ENCODE data around the gene PRKAR1A.

The PRKAR1A gene

DNA sequence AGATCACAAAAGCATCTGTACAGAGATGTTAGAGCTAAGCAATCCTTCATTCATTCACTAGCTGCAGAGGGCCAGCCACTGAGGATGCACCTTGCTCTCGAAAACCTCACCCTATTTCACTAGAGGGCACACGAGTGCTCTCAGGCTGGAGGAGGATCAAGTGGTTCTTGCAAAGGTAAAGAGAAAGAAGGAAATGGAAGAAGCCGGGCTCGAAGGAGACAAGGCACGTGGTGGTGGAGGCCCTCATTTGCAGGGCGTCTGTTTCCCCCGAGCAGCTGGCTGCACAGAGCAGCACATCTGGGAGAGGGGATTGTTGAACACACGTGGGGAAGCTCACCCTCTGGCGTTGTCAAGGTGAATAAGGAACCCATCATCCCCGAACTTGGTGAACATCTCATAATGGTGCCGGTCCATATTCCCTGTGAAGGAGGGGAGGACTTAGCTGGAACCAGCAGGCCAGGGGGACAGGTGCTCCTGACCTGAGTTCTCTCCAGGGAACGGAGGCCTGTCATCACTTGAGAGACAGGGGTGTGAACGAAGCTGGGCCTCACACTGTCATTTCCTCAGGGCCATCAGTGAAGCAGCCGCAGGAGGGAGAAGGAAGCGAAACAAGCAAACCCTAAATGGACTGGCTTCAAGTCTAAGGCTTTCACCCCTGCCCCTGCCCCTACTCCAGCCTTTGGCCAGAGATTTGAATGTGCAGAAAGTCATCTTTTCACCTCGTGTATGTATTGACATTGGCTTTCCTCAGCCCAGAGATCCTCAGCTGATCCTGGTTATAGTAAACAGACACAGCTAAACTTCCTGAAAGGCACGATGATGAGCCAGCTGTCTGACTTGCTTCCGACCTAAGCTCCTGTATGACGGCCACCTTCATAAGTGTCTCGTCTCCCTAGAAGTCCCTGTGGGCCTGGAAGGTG, 27.6 kb downstream of the PRKAR1A start:
- Histone ChIP-seq H3K9me3 (ENCODE audit: control insufficient read depth, low read length) (no peaks in the 10 kb centered on the region), H3K27ac (ENCODE audit: insufficient read depth, low read depth, low read length, poor library complexity, severe bottlenecking) (no peak overlapping the region), H3K36me3 (ENCODE audit: control insufficient read depth, insufficient read depth, low read length) (no peaks in the 10 kb centered on the region), H3K4me1 (ENCODE audit: control insufficient read depth, insufficient read depth, low read length) (no peaks in the 10 kb centered on the region), H3K27me3 (ENCODE audit: control insufficient read depth, insufficient read depth, low read length, poor library complexity, severe bottlenecking) (no peaks in the 10 kb centered on the region), H3K4me3 (ENCODE audit: insufficient read depth, low read depth, low read length) (no peak overlapping the region)
- WGBS, 2 experiments: 93 to 94% methylated on average over 20 of the region's 20 CpGs

DNA sequence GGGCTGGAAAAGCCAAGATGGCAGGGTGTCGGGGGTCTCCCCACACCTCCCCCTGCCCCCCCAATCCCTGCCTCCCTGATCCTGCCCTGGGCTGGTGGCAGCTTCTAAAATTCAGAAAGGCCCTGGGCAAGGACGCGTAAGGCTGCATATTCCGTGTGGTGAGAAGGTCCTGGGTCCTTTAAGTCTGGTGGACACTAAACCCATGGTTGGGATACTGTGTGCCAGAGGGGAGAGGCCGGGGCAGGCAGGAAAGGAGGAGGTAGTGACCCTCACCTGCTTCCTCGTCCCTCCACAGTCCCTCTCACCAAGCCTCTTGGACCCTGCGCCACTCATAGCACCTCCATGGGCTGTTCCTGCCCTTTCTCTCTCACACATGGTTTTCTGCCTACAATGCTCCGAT, 28.8 kb downstream of the PRKAR1A start:
- WGBS, 2 experiments: 93 to 95% methylated on average over 8 of the region's 8 CpGs
- Histone ChIP-seq H3K4me3 (ENCODE audit: insufficient read depth, low read depth, low read length) (no peak overlapping the region), H3K36me3 (ENCODE audit: control insufficient read depth, insufficient read depth, low read length) (no peaks in the 10 kb centered on the region), H3K9me3 (ENCODE audit: control insufficient read depth, low read length) (no peaks in the 10 kb centered on the region), H3K4me1 (ENCODE audit: control insufficient read depth, insufficient read depth, low read length) (no peaks in the 10 kb centered on the region), H3K27ac (ENCODE audit: insufficient read depth, low read depth, low read length, poor library complexity, severe bottlenecking) (no peak overlapping the region), H3K27me3 (ENCODE audit: control insufficient read depth, insufficient read depth, low read length, poor library complexity, severe bottlenecking) (no peaks in the 10 kb centered on the region)

DNA sequence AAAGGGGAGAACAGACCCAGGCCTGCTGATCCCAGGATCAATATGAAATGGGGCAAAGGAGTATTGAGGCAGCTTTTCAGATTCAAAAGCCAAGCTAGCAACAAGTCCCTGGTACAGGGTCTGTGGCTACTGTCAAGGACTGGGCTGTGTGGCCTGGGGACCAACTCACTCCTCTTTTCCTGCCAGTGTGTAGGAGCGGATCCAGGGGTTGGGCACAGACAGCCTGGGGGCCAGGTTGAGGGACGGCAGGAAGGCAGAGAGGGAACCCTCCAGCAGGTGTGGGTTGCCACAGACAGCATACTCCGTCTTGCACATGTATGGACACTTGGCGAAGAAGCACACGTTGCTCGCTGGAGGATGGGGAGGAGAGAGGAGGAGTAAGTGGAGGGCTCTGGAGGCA, 29.6 kb downstream of the PRKAR1A start:
- Histone ChIP-seq H3K36me3 (ENCODE audit: control insufficient read depth, insufficient read depth, low read length) (no peaks in the 10 kb centered on the region), H3K4me1 (ENCODE audit: control insufficient read depth, insufficient read depth, low read length) (no peaks in the 10 kb centered on the region), H3K9me3 (ENCODE audit: control insufficient read depth, low read length) (no peaks in the 10 kb centered on the region), H3K27ac (ENCODE audit: insufficient read depth, low read depth, low read length, poor library complexity, severe bottlenecking) (no peak overlapping the region), H3K27me3 (ENCODE audit: control insufficient read depth, insufficient read depth, low read length, poor library complexity, severe bottlenecking) (no peaks in the 10 kb centered on the region), H3K4me3 (ENCODE audit: insufficient read depth, low read depth, low read length) (no peak overlapping the region)
- WGBS, 2 experiments: 96 to 98% methylated on average over 6 of the region's 6 CpGs

DNA sequence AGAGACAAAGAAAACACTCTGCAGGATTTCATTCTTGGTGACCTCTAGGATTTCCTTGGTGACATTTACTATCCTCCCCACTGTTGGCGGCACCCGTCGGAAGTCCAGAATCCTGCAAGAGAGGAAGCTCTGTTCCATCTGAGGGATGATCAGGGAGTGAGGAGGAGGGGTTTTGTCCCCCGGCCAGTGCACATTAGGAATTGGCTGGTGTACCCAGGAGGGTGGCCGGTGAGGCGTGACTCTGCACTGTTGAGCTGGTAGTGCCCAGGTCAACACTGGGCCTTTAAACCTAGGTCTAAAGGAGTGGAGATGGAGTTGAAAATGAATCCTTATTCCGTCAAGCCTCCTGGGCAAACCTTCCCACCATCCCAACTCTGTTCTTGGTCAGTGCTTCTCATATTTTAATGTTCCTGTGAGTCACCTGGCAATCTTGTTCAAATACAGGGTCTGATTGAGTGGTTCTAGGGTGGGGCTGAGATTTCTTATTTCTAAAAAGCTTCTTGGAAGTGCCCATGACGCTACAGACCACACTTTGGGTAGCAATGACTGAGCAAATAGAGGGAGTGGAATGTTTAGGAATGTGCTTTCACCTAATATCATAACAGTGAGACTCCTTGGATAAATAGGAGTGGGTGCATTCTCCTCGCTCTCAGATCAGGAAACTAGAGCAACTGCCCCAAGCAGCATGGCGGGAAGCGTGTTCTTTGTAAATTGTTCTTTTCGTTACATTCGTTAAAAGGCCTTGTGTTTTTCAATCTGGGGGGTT, 30.7 kb downstream of the PRKAR1A start:
- Histone ChIP-seq H3K4me3 (ENCODE audit: insufficient read depth, low read depth, low read length) (no peak overlapping the region), H3K27me3 (ENCODE audit: control insufficient read depth, insufficient read depth, low read length, poor library complexity, severe bottlenecking) (no peaks in the 10 kb centered on the region), H3K27ac (ENCODE audit: insufficient read depth, low read depth, low read length, poor library complexity, severe bottlenecking) (no peak overlapping the region), H3K36me3 (ENCODE audit: control insufficient read depth, insufficient read depth, low read length) (no peaks in the 10 kb centered on the region), H3K4me1 (ENCODE audit: control insufficient read depth, insufficient read depth, low read length) (no peaks in the 10 kb centered on the region), H3K9me3 (ENCODE audit: control insufficient read depth, low read length) (no peaks in the 10 kb centered on the region)
- 95 to 96% methylated on average over 13 of the region's 13 CpGs for WGBS, 2 experiments

DNA sequence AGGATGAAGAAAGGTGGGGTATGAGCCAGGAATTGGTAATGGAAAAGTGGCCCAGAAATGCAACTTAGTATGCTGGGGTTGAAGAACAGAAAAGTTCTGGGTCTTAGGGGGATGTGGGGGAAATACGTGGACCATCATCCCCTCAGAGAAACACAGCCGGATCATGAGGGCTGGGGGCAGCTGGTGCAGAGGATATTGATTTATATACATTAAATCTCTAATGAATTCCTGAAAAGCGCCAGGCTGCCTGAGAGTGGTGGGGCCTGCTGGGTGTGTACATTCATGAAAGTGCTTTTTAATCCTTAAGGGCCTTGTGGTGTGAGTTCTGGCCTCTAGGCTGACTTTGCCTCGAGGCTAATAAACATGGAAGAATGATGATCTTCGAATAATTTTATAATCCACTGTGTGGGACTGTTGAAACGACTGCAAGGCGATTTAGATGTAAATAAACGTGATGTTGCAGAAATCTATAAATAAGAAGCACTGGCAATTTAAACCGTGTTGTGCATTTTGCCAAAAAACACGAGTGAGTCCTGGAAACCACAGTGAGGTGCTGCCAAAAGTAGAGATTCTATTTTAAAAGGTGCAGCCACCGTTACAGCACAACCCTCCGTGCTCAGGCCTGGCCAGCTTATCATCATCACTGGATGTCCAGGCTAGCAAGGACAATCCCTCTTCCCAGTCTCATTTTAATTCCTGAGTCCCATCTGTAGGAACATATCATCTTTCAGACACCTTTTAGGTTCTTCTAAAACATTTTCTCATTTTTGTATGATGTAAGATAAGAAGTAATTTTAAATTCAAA, 32.1 kb downstream of the PRKAR1A start:
- no peaks in the 10 kb centered on the region for H3K4me1 ChIP-seq (ENCODE audit: control insufficient read depth, insufficient read depth, low read length)
- no peak overlapping the region for H3K4me3 ChIP-seq (ENCODE audit: insufficient read depth, low read depth, low read length)
- H3K27me3 ChIP-seq (ENCODE audit: control insufficient read depth, insufficient read depth, low read length, poor library complexity, severe bottlenecking): no peaks in the 10 kb centered on the region
- WGBS, 2 experiments: 93 to 94% methylated on average over 11 to 12 of the region's 12 CpGs
- H3K9me3 ChIP-seq (ENCODE audit: control insufficient read depth, low read length): no peaks in the 10 kb centered on the region
- no peaks in the 10 kb centered on the region for H3K36me3 ChIP-seq (ENCODE audit: control insufficient read depth, insufficient read depth, low read length)
- no peak overlapping the region for H3K27ac ChIP-seq (ENCODE audit: insufficient read depth, low read depth, low read length, poor library complexity, severe bottlenecking)

DNA sequence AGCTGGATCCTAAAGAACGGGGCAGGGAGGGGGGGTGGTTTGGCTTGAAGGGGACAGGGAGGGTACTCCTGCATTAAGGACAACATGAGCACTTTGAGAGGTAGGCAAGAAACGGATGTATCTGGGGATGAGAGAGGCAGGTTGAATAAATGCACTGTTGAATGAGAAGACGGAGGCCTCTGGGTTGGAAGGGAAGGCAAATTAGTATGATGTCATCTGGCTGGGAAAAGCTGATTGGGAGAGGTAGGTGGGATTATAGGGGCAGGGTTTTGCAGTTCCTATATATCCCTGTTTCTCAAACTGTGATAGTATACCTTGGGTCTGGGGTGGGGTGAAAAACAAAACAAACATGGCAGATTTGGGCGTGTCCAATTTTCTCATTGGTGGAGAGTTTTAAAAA, 44.3 kb downstream of the PRKAR1A start:
- H3K4me3 ChIP-seq (ENCODE audit: insufficient read depth, low read depth, low read length): no peak overlapping the region
- peaks cover 3% of the 10 kb centered on the region for H3K4me1 ChIP-seq (ENCODE audit: control insufficient read depth, insufficient read depth, low read length)
- no peak overlapping the region for H3K27ac ChIP-seq (ENCODE audit: insufficient read depth, low read depth, low read length, poor library complexity, severe bottlenecking)
- no peaks in the 10 kb centered on the region for H3K27me3 ChIP-seq (ENCODE audit: control insufficient read depth, insufficient read depth, low read length, poor library complexity, severe bottlenecking)
- no peaks in the 10 kb centered on the region for H3K9me3 ChIP-seq (ENCODE audit: control insufficient read depth, low read length)
- 93 to 97% methylated on average over 4 of the region's 4 CpGs for WGBS, 2 experiments
- no peaks in the 10 kb centered on the region for H3K36me3 ChIP-seq (ENCODE audit: control insufficient read depth, insufficient read depth, low read length)

DNA sequence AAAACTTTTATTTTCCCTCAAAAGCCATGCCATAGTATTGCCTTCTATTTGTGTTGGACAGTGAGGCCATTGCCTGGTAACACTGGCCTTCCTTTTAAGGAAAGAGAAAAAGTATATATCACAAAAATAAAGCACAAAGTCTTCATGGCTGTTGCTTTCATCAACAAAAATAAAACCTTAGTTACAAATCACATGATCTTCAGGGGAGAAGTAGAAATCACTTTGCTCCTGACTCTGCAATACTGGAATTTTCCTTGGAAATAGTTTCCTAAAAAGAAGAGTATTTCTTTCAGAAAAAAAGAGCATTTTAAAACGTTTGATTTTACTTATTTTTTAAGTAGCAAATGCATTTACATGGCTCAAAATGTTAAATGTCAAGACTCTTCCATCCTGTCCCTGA, 47.1 kb downstream of the PRKAR1A start:
- Histone ChIP-seq H3K27ac (ENCODE audit: insufficient read depth, low read depth, low read length, poor library complexity, severe bottlenecking) (no peak overlapping the region), H3K4me1 (ENCODE audit: control insufficient read depth, insufficient read depth, low read length) (peaks cover 3% of the 10 kb centered on the region), H3K4me3 (ENCODE audit: insufficient read depth, low read depth, low read length) (no peak overlapping the region), H3K27me3 (ENCODE audit: control insufficient read depth, insufficient read depth, low read length, poor library complexity, severe bottlenecking) (no peaks in the 10 kb centered on the region), H3K36me3 (ENCODE audit: control insufficient read depth, insufficient read depth, low read length) (no peaks in the 10 kb centered on the region), H3K9me3 (ENCODE audit: control insufficient read depth, low read length) (no peaks in the 10 kb centered on the region)
- 50 to 100% methylated on average over 1 of the region's 1 CpG for WGBS, 2 experiments

DNA sequence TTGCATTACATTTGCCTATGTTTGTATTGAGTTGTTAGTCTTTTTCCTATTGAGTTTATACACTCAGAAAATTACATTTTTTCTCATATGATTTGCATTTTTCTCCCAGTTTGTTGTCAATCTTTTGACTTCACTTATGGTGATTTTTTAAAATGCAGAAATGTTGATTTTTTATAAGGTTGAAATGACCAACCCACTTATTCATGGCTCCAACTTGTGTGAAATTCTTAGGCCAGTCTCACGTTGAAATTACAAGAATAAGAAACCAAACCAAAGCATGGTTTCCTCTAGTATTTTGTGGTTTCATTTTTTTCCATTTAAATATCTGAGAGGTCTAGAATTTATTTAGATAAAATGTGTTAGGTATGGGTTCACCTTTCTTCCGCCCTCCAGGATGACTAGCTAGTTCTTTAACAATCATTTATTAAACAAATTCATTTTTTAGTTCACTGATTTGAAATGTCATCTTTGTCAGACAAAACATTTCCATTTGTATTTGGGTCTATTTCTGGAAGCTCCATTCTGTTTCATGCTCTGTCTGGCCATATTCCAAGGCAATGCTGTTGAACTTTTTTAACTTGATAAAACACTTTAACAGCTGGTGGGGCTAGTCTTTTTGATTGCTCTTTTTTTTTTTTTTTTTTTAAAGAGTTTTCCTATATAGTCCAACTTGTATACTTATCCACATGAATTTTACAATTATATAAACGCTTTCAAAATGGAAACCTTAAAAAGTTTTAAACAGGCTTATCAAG, 48.9 kb downstream of the PRKAR1A start:
- H3K36me3 ChIP-seq (ENCODE audit: control insufficient read depth, insufficient read depth, low read length): no peaks in the 10 kb centered on the region
- no peak overlapping the region for H3K27ac ChIP-seq (ENCODE audit: insufficient read depth, low read depth, low read length, poor library complexity, severe bottlenecking)
- H3K4me1 ChIP-seq (ENCODE audit: control insufficient read depth, insufficient read depth, low read length): peaks cover 3% of the 10 kb centered on the region
- no peak overlapping the region for H3K4me3 ChIP-seq (ENCODE audit: insufficient read depth, low read depth, low read length)
- WGBS, 2 experiments: 83 to 95% methylated on average over 1 to 2 of the region's 3 CpGs
- H3K27me3 ChIP-seq (ENCODE audit: control insufficient read depth, insufficient read depth, low read length, poor library complexity, severe bottlenecking): no peaks in the 10 kb centered on the region
- H3K9me3 ChIP-seq (ENCODE audit: control insufficient read depth, low read length): no peaks in the 10 kb centered on the region

DNA sequence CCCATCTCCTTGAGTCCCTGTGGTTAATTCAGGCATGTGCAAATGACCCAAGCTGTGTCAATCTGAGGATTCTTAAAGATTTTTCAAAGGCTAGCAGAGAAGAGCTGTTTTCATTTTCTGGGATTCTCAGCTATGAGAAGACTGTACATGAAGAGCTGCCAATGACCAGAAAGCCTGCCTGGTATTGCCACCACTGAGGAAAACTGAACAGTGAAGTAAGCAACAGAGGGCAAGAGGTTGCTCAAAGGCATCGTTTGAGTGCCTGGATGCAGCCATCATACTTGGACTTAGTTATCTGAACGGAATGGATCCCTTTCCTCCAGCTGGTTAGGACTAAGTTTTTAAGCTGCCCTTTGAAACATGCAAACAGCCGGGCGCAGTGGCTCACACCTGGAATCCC, 50.5 kb downstream of the PRKAR1A start:
- no peaks in the 10 kb centered on the region for H3K27me3 ChIP-seq (ENCODE audit: control insufficient read depth, insufficient read depth, low read length, poor library complexity, severe bottlenecking)
- 93 to 94% methylated on average over 4 of the region's 4 CpGs for WGBS, 2 experiments
- peaks cover 3% of the 10 kb centered on the region for H3K4me1 ChIP-seq (ENCODE audit: control insufficient read depth, insufficient read depth, low read length)
- no peaks in the 10 kb centered on the region for H3K36me3 ChIP-seq (ENCODE audit: control insufficient read depth, insufficient read depth, low read length)
- no peak overlapping the region for H3K4me3 ChIP-seq (ENCODE audit: insufficient read depth, low read depth, low read length)
- H3K27ac ChIP-seq (ENCODE audit: insufficient read depth, low read depth, low read length, poor library complexity, severe bottlenecking): no peak overlapping the region
- H3K9me3 ChIP-seq (ENCODE audit: control insufficient read depth, low read length): no peaks in the 10 kb centered on the region

All from ectodermal cell (in vitro differentiated cells).